Measurements from ENCODE around the gene EXTL2. TPM values are rescaled to one million over a fixed set of nuclear protein-coding genes. Genes with fewer than 3 reads are reported as not detected.
"Not testable (repeated sequence)": the region's sequence is repeated elsewhere in the genome, so short reads cannot be mapped to it uniquely, and the experiment has no call there.

EXTL2 gene
- polyA plus RNA-seq, 1 donor (not counting 4 experiments of a cell fraction or from before 2014, with no cell fraction given) = 20.2 TPM

- DNase-seq (ENCODE audit: low read depth, low spot score) (no peak), FAIRE-seq (no peak)
- no peak overlapping the region for H3K4me3 ChIP-seq (ENCODE audit: control insufficient read depth in 2 of 3, extremely low read depth in 1 of 3, insufficient read depth in 2 of 3, low read depth in 1 of 3, low read length in 3 of 3)
- dilution Hi-C loops (cut with MboI; ENCODE audit: extremely low pct_ligation_motif_present, low sequenced_read_pairs) = no loop called here
- H3K4me1 ChIP-seq (ENCODE audit: control insufficient read depth, extremely low read depth, insufficient read depth, low read length) = no peaks in the 10 kb centered on the region
- no peak overlapping the region for H3K9ac ChIP-seq (ENCODE audit: control insufficient read depth, extremely low read depth, insufficient read depth, low read length)
- TF ChIP-seq EZH2 (IDR thresholded peaks at IDR 0.05; ENCODE audit: low read length) (no peak), CTCF (optimal IDR thresholded peaks at IDR 0.05 in 1 of 3, IDR thresholded peaks at IDR 0.05 in 1 of 3, conservative IDR thresholded peaks at IDR 0.05 in 1 of 3; ENCODE audit: extremely low read depth in 1 of 3, insufficient read depth in 2 of 3, low read length in 3 of 3) (no peak)
- no peak overlapping the region for H3K27ac ChIP-seq (ENCODE audit: control insufficient read depth, insufficient read depth, low read length)
- no peaks in the 10 kb centered on the region for H4K20me1 ChIP-seq (ENCODE audit: control insufficient read depth, extremely low read depth, insufficient read depth, low read length)
- H3K9me1 ChIP-seq (ENCODE audit: control insufficient read depth, extremely low read depth, insufficient read depth, low read length) = no peaks in the 10 kb centered on the region
- no peak overlapping the region for H3K4me2 ChIP-seq (ENCODE audit: control insufficient read depth, extremely low read depth, insufficient read depth, low read depth, low read length)
- H3K36me3 ChIP-seq (ENCODE audit: control insufficient read depth in 2 of 2, extremely low read depth in 1 of 2, insufficient read depth in 2 of 2, low read length in 2 of 2) = peaks cover 0 to 3% of the 10 kb centered on the region in 2 experiments
- H3K79me2 ChIP-seq (ENCODE audit: control insufficient read depth, insufficient read depth, low read length) = no peaks in the 10 kb centered on the region
- no peaks in the 10 kb centered on the region for H3K9me3 ChIP-seq (ENCODE audit: control insufficient read depth, low read depth, low read length)
- H3K27me3 ChIP-seq (ENCODE audit: control insufficient read depth, extremely low read depth, insufficient read depth, low read length) = no peaks in the 10 kb centered on the region
- H2AFZ ChIP-seq (ENCODE audit: control insufficient read depth, low read length) = no peak overlapping the region
Observed at GRCh38 chr1:100941098-100941527, 46.5 kb upstream of the EXTL2 start.

- Histone ChIP-seq H3K9ac (ENCODE audit: control insufficient read depth, extremely low read depth, insufficient read depth, low read length) (no peak overlapping the region), H3K27ac (ENCODE audit: control insufficient read depth, insufficient read depth, low read length) (no peak overlapping the region), H2AFZ (ENCODE audit: control insufficient read depth, low read length) (no peak overlapping the region), H3K4me2 (ENCODE audit: control insufficient read depth, extremely low read depth, insufficient read depth, low read depth, low read length) (no peak overlapping the region), H3K79me2 (ENCODE audit: control insufficient read depth, insufficient read depth, low read length) (no peaks in the 10 kb centered on the region), H3K36me3 (ENCODE audit: control insufficient read depth in 2 of 2, extremely low read depth in 1 of 2, insufficient read depth in 2 of 2, low read length in 2 of 2) (peaks cover 0 to 3% of the 10 kb centered on the region in 2 experiments), H3K4me3 (ENCODE audit: control insufficient read depth in 2 of 3, extremely low read depth in 1 of 3, insufficient read depth in 2 of 3, low read depth in 1 of 3, low read length in 3 of 3) (no peak overlapping the region), H3K4me1 (ENCODE audit: control insufficient read depth, extremely low read depth, insufficient read depth, low read length) (no peaks in the 10 kb centered on the region), H3K9me3 (ENCODE audit: control insufficient read depth, low read depth, low read length) (no peaks in the 10 kb centered on the region), H4K20me1 (ENCODE audit: control insufficient read depth, extremely low read depth, insufficient read depth, low read length) (no peaks in the 10 kb centered on the region), H3K27me3 (ENCODE audit: control insufficient read depth, extremely low read depth, insufficient read depth, low read length) (no peaks in the 10 kb centered on the region), H3K9me1 (ENCODE audit: control insufficient read depth, extremely low read depth, insufficient read depth, low read length) (no peaks in the 10 kb centered on the region)
- TF ChIP-seq CTCF (optimal IDR thresholded peaks at IDR 0.05 in 1 of 3, IDR thresholded peaks at IDR 0.05 in 1 of 3, conservative IDR thresholded peaks at IDR 0.05 in 1 of 3; ENCODE audit: extremely low read depth in 1 of 3, insufficient read depth in 2 of 3, low read length in 3 of 3) = no peak
- no peak for TF ChIP-seq EZH2 (IDR thresholded peaks at IDR 0.05; ENCODE audit: low read length)
- dilution Hi-C loops (cut with MboI; ENCODE audit: extremely low pct_ligation_motif_present, low sequenced_read_pairs) = no loop called here
- FAIRE-seq = no peak
- no peak for DNase-seq (ENCODE audit: low read depth, low spot score)
Observed at GRCh38 chr1:100936194-100936967, 41.7 kb upstream of the EXTL2 start.

GRCh38 chr1:100933555-100933954 lies 38.9 kb upstream of the EXTL2 start:
- H3K79me2 ChIP-seq (ENCODE audit: control insufficient read depth, insufficient read depth, low read length); H3K4me3 ChIP-seq (ENCODE audit: control insufficient read depth in 2 of 3, extremely low read depth in 1 of 3, insufficient read depth in 2 of 3, low read depth in 1 of 3, low read length in 3 of 3); DNase-seq (ENCODE audit: low read depth, low spot score); H3K4me2 ChIP-seq (ENCODE audit: control insufficient read depth, extremely low read depth, insufficient read depth, low read depth, low read length); H3K4me1 ChIP-seq (ENCODE audit: control insufficient read depth, extremely low read depth, insufficient read depth, low read length); H4K20me1 ChIP-seq (ENCODE audit: control insufficient read depth, extremely low read depth, insufficient read depth, low read length); FAIRE-seq; dilution Hi-C loops (cut with MboI; ENCODE audit: extremely low pct_ligation_motif_present, low sequenced_read_pairs); H3K27ac ChIP-seq (ENCODE audit: control insufficient read depth, insufficient read depth, low read length); H2AFZ ChIP-seq (ENCODE audit: control insufficient read depth, low read length); H3K9me1 ChIP-seq (ENCODE audit: control insufficient read depth, extremely low read depth, insufficient read depth, low read length); H3K9ac ChIP-seq (ENCODE audit: control insufficient read depth, extremely low read depth, insufficient read depth, low read length); H3K27me3 ChIP-seq (ENCODE audit: control insufficient read depth, extremely low read depth, insufficient read depth, low read length); H3K9me3 ChIP-seq (ENCODE audit: control insufficient read depth, low read depth, low read length): not testable (repeated sequence)
- H3K36me3 ChIP-seq (ENCODE audit: control insufficient read depth in 2 of 2, extremely low read depth in 1 of 2, insufficient read depth in 2 of 2, low read length in 2 of 2) = peaks cover 0 to 12% of the 10 kb centered on the region in 2 experiments
